Activated B cell treated with CpG ODN at 0.5 μM for 24 hours (primary cell): ENCODE data around the gene ZNF544. TPM values are rescaled to one million over a fixed set of nuclear protein-coding genes. Genes with fewer than 3 reads are reported as not detected.

Experiments used
- ATAC-seq: fragments of 200-7000 bp; cut with Tn5 transposase; one replicate; pipeline ENCODE4 v1.10.0; 2021; ENCODE audit warnings: low read depth, mild to moderate bottlenecking, moderate library complexity
- CTCF ChIA-PET: fragments of 350-600 bp; sonication (Branson Sonifier 250); formaldehyde crosslinking; loops from one replicate; lab custom pipeline; 2021; ENCODE audit warnings: antibody characterized with exemption; lab: Charles Lee
- POLR2A ChIA-PET: fragments of 350-600 bp; sonication (Branson Sonifier 250); formaldehyde crosslinking; loops from one replicate; lab custom pipeline; 2021; ENCODE audit warnings: antibody characterized with exemption; lab: Charles Lee
- DNase-seq: peaks from one replicate; pipeline ENCODE4 v3.0.0; 2022
- H3K27ac Mint-ChIP-seq: one replicate; pipeline ENCODE4 v1.8.0; 2020; ENCODE audit warnings: mixed read lengths
- H3K27me3 Mint-ChIP-seq: one replicate; pipeline ENCODE4 v1.8.0; 2021; ENCODE audit warnings: mixed read lengths
- H3K36me3 Mint-ChIP-seq: one replicate; pipeline ENCODE4 v1.8.0; 2021; ENCODE audit warnings: low read depth, mixed read lengths
- H3K4me1 Mint-ChIP-seq: one replicate; pipeline ENCODE4 v1.8.0; 2021; ENCODE audit warnings: mixed read lengths
- H3K4me3 Mint-ChIP-seq: one replicate; pipeline ENCODE4 v1.8.0; 2020; ENCODE audit warnings: mild to moderate bottlenecking, mixed read lengths
- H3K9me3 Mint-ChIP-seq: one replicate; pipeline ENCODE4 v1.8.0; 2020; ENCODE audit warnings: mixed read lengths
- CTCF ChIP-seq: fragments of 200-600 bp; IDR thresholded peaks from one replicate; pipeline ENCODE4 v1.8.0; 2022; ENCODE audit warnings: antibody characterized with exemption, mild to moderate bottlenecking
- intact Hi-C: fragments of 100-400 bp; cut with micrococcal nuclease; formaldehyde crosslinking; loops from one replicate; pipeline ENCODE4 v1.15.1; 2024
- total RNA-seq: library from RNA; stranded (reverse); gene quantifications from 2 replicates; pipeline ENCODE4 v1.2.3, GENCODE V29; 2022

Gene ZNF544
- total RNA-seq, 1 donor from 2014 or later = 61.7 TPM

- intact Hi-C loops = loop anchor here (1.0 to 5.0 kb wide), 10 partner anchors 27 to 331 kb away; partner anchors contain the start of genes ERVK3-1, MZF1, ZNF256 and ZNF274
- peaks cover 44% of the 10 kb centered on the region for H3K4me1 Mint-ChIP-seq
- DNase-seq (no peak), ATAC-seq (no peak)
- H3K9me3 Mint-ChIP-seq = peaks cover 8% of the 10 kb centered on the region
- H3K27ac Mint-ChIP-seq = peak overlapping the region; percentile 95
- peaks cover 28% of the 10 kb centered on the region for H3K36me3 Mint-ChIP-seq
- no peak for TF ChIP-seq CTCF
- ChIA-PET CTCF (no interaction called here), POLR2A (interaction anchor here (0.6 to 3.4 kb wide), 15 partner anchors 8 to 569 kb away, joined by 3 to 17 read pairs (median 5); partner anchors contain the start of genes ERVK3-1, ZBTB45, ZNF154 and ZNF274)
- no peaks in the 10 kb centered on the region for H3K27me3 Mint-ChIP-seq
- H3K4me3 Mint-ChIP-seq = peak overlapping the region; percentile 91
Observed at GRCh38 chr19:58277748-58278540, 49.2 kb downstream of the ZNF544 start.

- H3K36me3 Mint-ChIP-seq = peaks cover 28% of the 10 kb centered on the region
- no peak for TF ChIP-seq CTCF
- ChIA-PET CTCF (no interaction called here), POLR2A (interaction anchor here (1.0 to 3.4 kb wide), 14 partner anchors 9 to 569 kb away, joined by 3 to 17 read pairs (median 4); partner anchors contain the start of genes ERVK3-1, ZBTB45, ZNF154 and ZNF274)
- H3K4me1 Mint-ChIP-seq = peaks cover 44% of the 10 kb centered on the region
- intact Hi-C loops = loop anchor here (1.0 to 5.0 kb wide), 11 partner anchors 27 to 331 kb away; partner anchors contain the start of genes ERVK3-1, MZF1, ZNF256 and ZNF274
- ATAC-seq (peak; percentile 98), DNase-seq (peak; percentile 88)
- peaks cover 8% of the 10 kb centered on the region for H3K9me3 Mint-ChIP-seq
- no peaks in the 10 kb centered on the region for H3K27me3 Mint-ChIP-seq
- peak within 1 kb of the TSS; percentile 91 for H3K4me3 Mint-ChIP-seq
- H3K27ac Mint-ChIP-seq = peak within 1 kb of the TSS; percentile 95
Observed at GRCh38 chr19:58278541-58279041, 49.9 kb downstream of the ZNF544 start, which contains the start of gene ZNF8. Gene ZNF8 (plus strand): TSS chr19:58278955. CDS start chr19:58279082, 127 bp downstream.

GRCh38 chr19:58279042-58279924, 50.6 kb downstream of the ZNF544 start:
- ATAC-seq = no peak
- H3K9me3 Mint-ChIP-seq = peaks cover 6% of the 10 kb centered on the region
- DNase-seq = peak; percentile 45

GRCh38 chr19:58279925-58280316, 51.2 kb downstream of the ZNF544 start:
- no peak for ATAC-seq
- no peak for DNase-seq
- H3K27me3 Mint-ChIP-seq = no peaks in the 10 kb centered on the region
- CTCF ChIA-PET = no interaction called here
- peaks cover 20% of the 10 kb centered on the region for H3K36me3 Mint-ChIP-seq
- TF ChIP-seq CTCF = no peak
- H3K9me3 Mint-ChIP-seq = peaks cover 3% of the 10 kb centered on the region
- peaks cover 44% of the 10 kb centered on the region for H3K4me1 Mint-ChIP-seq
- POLR2A ChIA-PET = interaction anchor here (0.6 to 3.4 kb wide), 3 partner anchors 27 to 97 kb away, joined by 4 to 16 read pairs (median 6); partner anchors contain the start of gene ZNF274
- no peak overlapping the region for H3K27ac Mint-ChIP-seq
- intact Hi-C loops = loop anchor here (1.0 to 5.0 kb wide), 3 partner anchors 53 to 101 kb away; partner anchors contain the start of genes ZNF544 and ZNF837
- peak overlapping the region; percentile 91 for H3K4me3 Mint-ChIP-seq

More at GRCh38 chr19:58279042-58279924, 50.6 kb downstream of the ZNF544 start:
- intact Hi-C loops = loop anchor here (1.0 to 5.0 kb wide), 3 partner anchors 52 to 102 kb away; partner anchors contain the start of genes ZNF544 and ZNF837
- Mint-ChIP-seq H3K27ac (peak overlapping the region; percentile 95), H3K4me3 (peak overlapping the region; percentile 91), H3K36me3 (peaks cover 26% of the 10 kb centered on the region), H3K27me3 (no peaks in the 10 kb centered on the region), H3K4me1 (peaks cover 44% of the 10 kb centered on the region)
- CTCF ChIA-PET = no interaction called here
- TF ChIP-seq CTCF = no peak
- POLR2A ChIA-PET = interaction anchor here (0.6 to 3.4 kb wide), 16 partner anchors 10 to 570 kb away, joined by 3 to 17 read pairs (median 4); partner anchors contain the start of genes ERVK3-1, ZBTB45, ZNF154 and ZNF274
